GM18508 (cell line): Measurements from ENCODE around the gene MAPRE3.

Experiments used
- ATAC-seq: cut with Tn5 transposase; IDR thresholded peaks from one replicate; pipeline ENCODE4 v1.9.1; 2021; ENCODE audit warnings: moderate number of reproducible peaks; ENCODE audit not compliant: insufficient read depth, unreplicated experiment

Gene MAPRE3

GRCh38 chr2:26980971-26981370, 10.5 kb downstream of the MAPRE3 start:
- no peak for ATAC-seq

- no peak for ATAC-seq
These were observed 11.8 kb downstream of the MAPRE3 start for GRCh38 chr2:26982102-26982742.

DNA sequence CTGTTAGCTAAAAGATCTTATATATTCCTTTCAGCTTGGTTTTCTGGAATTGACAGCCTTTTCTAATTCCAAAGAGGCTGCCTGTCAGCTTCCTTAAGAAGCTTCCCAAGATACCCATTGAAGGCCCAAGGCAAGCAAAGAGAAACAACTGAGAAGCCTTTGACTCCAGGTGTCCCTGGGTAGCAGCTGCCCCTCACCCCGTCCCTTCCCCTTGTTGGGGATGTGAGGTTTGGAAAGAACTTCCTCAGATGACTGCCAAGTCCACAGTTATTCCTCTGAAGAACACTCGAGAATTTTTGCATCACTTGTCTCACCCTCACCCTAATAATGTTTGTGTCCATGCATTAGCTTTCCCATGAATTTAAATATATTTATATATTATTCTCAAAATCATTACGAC, 13.3 kb downstream of the MAPRE3 start:
- no peak for ATAC-seq

GRCh38 chr2:26985807-26986206, 15.4 kb downstream of the MAPRE3 start:
- no peak for ATAC-seq

- ATAC-seq = no peak
These were observed 16.1 kb downstream of the MAPRE3 start for GRCh38 chr2:26986576-26986975.

DNA sequence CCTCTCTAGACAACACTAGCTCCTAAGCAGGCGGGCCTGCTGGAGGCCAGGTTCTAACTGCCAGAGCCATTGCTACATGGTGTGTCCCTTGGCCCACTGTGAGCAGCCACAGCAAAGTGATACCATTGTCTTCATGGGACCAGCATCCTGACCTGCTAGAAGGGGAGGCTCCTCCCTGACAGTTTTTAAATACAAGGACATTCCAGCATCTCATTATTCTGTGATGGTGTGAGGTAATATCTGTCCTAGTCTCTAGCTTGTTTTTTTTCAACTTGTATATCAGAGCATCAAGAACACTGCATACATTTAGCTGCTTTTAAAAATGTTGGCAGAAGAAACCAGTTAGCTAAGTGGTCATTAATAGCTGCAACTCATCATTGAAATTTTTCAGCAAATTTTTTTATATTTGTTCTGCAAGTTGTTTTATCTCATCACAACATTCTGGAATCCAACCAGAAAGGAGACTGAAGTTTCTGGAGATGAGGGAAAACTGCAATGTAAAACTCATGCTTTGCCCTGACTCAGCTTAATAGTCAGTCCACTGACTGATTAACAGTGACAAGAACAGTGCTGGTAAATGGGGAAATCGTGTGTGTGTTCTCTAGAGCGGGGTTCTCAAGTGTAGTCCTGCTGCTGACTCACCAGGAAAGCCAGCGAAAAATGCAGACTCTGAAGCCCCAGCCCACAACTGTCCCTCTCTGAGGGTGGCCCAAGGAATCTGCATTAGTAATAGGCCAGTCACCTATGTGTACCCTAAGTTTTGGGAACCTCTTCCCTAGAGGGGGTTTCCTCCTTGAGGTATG, 17.8 kb downstream of the MAPRE3 start:
- no peak for ATAC-seq

DNA sequence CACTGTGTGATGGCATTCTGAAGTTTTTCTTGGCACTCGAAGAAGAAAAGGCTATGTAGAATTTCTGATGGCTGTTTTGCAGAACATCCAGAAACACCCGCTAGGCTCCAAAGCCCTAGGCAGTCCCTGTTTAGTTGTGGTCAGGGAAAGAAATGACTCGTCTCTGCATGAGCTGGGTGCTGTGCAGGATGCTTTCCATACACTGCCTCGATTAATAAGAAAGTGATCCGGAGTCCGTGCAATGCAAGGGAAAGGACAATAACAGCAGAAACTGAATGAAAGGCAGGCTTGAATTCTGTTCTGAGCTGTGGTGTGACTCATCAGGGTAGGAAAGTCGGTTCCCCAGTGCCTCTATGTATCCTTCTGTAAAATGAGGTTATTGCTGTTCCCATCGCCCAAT, 18.7 kb downstream of the MAPRE3 start:
- ATAC-seq = no peak

DNA sequence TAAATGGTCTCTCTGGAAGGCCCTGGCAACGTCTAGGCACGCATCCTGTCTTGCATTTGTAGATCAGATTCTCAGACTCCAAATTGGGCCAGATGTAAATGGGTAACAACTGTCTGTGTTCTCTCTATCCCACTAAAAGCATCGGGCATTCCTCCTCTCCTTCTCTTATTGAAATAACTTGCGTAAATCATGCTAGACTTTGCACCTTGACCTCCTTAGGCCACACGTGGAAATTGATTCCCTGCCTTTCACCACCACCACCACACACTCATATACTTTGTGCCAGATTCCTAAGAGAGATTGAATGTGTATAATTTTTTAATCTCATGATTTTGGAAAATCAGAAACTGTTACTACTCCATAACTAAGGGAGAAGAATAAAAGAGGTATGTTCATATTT, 21.3 kb downstream of the MAPRE3 start:
- ATAC-seq = no peak

- no peak for ATAC-seq
These were observed 23.3 kb downstream of the MAPRE3 start for GRCh38 chr2:26993768-26994167.

GRCh38 chr2:26994983-26995382, 24.5 kb downstream of the MAPRE3 start:
- ATAC-seq = no peak

- ATAC-seq = no peak
These were observed 27.0 kb downstream of the MAPRE3 start for GRCh38 chr2:26997394-26997793.

DNA sequence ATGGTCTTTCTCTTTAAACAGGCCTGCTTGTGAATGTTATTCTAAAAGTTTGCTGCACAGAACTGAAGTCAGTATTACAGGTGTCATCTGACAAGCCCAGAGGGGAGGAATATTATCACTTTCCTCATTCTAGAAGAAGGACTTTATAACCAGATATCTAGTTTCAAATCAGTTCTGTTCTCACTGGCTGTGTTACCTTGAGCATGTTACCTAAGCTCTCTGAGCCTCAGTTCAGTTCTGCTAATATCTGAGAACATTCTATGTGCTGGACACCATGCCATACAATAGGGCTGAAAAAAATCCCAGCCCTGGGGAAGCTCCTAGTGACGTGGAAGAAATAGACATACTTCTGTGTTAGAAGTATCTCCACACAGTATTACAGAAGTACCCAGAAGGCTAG, 27.9 kb downstream of the MAPRE3 start:
- ATAC-seq = no peak

DNA sequence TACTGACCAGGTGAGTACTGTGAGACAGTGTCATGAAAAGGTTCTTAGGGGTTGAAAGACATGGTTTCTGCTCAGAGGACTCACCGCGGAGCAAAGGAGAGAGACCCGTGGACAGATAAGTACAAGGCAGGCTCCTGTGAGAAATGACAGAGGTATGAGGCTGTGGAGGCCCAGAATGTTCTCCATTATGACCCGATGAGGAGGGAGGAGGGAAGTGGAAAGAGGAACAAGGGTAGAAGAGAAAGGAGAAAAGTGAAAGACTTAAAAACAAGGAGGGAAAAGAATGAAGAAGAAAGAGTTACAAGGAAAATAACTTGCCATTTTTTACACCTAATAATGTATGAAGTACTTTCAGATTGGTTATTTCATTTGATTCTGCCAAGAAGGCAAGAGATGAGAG, 29.8 kb downstream of the MAPRE3 start:
- no peak for ATAC-seq

DNA sequence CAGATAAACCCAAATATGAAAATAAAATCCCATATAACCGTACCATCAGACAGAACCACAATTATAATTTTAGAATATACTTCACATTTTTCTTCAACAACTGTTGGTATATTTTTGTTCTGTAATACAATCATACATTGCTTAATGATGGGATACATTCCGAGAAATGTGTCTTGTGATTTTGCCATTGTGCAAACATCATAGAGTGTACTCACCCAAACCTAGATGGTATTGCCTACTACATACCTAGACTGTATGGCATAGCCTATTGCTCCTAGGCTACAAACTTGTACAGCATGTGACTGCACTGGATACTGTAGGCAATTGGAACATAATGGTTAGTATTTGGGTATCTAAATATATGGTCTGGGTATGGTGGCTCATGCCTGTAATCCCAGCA, 30.6 kb downstream of the MAPRE3 start:
- no peak for ATAC-seq

DNA sequence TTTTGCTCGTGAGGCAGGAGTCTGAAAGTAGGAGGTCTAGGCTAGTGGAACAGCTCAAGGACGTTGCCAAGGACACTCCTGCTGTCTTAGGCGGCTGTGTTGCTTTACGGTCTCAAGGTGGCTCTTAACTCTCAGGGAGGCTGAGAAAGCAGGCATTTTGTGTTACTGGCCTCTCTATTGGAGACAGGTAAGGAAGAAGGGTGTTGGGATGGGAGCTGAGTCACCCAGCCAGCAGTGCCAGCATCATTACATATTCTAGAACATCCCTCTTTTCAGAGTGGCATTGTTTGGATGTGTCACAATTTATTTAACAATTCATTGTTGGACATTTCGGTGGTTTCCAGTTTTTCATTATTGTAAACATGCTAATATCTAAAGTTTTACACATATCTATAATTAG, 31.5 kb downstream of the MAPRE3 start:
- ATAC-seq = no peak

DNA sequence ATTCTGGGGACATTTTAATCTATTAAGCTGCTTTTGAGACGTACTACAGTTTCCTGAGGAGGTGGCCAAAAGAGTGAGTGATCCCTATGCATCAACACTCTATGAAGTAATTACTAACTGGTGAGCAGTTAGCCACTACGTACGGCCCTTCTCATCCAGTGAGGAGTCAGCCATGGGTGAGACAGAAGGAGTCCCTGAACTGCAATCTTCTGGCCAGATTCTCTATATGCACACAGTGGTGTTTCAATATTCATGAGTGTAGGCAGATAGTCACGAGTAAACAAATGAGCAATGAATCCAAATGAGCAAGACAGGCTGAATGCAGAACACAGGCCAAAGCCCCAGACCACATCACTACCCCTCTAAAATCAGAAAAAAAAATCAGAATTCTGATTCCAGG, 32.6 kb downstream of the MAPRE3 start:
- ATAC-seq = no peak

GRCh38 chr2:27003857-27004256, 33.4 kb downstream of the MAPRE3 start:
- ATAC-seq = no peak

DNA sequence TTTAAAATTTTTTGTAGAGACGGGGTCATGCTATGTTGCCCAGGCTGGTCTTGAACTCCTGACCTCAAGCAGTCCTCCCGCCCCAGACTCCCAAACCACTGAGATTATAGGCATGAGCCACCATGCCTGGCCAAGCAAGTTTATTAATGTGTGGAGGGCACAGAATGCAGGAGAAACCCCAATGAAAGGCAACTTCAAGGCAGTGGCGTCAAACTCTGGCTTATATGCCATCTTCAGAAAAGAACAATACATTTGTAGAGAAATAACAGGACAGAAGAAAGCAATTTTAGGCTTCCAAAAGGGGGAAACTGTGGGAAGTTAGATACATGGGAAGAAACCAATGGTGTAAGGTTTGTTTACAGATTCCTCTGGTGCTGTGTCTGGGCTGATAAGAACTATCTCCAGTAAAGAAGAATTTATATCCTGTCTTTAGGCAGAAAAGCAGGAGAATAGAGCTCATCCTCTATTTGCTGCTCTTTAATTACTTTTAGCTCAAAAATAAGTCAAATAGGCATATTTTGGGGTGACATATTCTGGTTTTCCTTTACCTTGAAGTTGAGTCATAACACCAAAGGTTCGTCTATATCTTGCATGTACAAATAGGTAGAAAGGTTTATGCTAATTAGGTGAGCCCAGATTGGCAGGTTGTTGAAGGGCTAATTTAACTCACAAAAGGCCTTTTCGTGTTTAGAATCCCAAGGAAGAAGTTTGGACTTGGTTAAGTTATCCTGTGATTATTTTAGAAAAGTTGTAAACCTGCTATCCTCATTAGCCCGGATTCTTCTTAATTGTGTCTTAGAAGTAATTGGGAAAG, 36.4 kb downstream of the MAPRE3 start:
- no peak for ATAC-seq

DNA sequence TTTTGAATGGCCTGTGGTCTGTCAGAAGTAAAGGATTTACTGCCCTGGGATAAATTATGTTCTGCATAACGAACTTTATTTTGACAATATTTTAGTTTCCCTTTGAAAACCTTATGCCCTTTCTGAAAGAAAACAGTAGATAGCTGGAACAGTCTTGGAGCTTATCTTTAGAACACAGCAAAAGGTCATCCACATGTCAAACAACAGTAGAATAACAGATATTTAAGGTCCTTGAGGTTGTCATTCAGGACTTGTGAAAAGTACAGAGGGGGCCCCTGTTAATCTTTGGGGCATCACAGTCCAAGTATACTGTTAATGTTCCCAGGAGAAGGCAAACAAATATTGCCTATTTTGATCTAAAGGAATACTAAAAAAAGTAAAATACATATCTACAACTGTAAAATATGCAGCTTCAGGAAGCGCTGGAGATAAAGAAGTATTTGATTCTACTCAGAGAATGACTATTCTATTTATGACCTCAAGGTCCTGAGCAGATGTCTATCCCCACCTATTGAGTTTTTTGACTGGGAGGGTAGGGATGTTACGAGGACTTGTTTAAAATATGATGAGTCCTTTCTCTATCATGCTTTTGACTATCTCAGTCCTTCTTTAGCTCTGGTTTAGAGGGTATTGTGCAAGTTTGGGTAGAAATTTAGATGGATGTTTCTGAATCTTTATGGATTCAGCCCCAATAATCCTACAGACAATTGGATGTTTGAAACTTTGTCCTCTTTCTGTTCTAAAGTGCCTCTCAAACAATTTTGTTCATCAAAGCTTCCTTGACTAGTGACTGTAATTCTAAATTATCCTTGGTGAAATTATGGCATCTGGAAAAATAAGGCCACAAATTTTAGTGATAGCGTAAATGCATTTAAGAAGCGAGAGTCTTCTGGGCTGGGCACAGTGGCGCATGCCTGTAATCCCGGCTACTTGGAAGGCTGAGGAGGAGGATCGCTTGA, 37.3 kb downstream of the MAPRE3 start:
- no peak for ATAC-seq

DNA sequence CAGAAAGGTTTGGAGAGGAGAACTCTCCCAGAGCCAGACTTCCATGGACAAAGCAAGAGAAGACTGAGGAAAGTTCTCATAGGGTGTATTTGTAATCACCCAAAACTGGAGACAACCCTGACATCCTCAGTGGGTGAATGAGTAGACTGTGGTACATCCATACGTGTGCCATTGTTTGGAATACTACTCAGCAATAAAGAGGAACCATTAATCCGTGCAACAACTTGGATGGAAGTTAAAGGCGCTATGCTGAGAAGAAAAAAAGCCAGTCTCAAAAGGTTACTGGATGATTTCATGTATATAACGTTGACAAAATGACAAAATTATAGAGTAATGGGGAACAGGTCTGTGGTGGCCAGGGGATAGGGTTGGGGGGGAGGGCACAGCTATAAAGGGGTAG, 38.2 kb downstream of the MAPRE3 start:
- no peak for ATAC-seq
